ENCODE data around the gene CTDSP1.

DNA sequence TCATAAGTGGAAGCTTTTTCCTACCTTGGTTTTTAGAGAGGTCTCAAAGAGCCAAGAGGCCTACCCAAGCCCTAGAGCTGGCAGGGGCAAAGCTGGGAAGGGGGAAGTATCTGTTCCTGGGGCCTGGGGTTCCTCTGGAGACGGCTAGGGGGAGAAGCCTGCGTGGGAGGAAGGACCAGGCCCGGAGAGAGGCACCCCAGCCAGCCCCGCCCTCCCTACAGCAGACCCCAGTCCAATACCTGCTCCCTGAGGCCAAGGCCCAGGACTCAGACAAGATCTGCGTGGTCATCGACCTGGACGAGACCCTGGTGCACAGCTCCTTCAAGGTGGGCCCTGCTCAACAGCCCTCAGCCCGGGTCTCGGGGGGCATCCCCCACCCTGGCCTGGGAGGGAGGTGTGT lies 2.2 kb downstream of the CTDSP1 start:
- TF ChIP-seq CTCF (IDR thresholded peaks at IDR 0.05) = no peak
- TF ChIP-seq EZH2 (IDR thresholded peaks at IDR 0.05; ENCODE audit: borderline replicate concordance, insufficient read depth, low read depth, low read length, poor library complexity, severe bottlenecking) = no peak

Measured in B cell (primary cell).